GM21526 (cell line): ENCODE measurements around the gene FRYL.
"Not testable (repeated sequence)": the region's sequence is repeated elsewhere in the genome, so short reads cannot be mapped to it uniquely, and the experiment has no call there.

Experiments used
- ATAC-seq: cut with Tn5 transposase; IDR thresholded peaks from one replicate; pipeline ENCODE4 v1.9.1; 2021; ENCODE audit warnings: moderate library complexity; ENCODE audit not compliant: unreplicated experiment, low FRiP score

The FRYL gene

DNA sequence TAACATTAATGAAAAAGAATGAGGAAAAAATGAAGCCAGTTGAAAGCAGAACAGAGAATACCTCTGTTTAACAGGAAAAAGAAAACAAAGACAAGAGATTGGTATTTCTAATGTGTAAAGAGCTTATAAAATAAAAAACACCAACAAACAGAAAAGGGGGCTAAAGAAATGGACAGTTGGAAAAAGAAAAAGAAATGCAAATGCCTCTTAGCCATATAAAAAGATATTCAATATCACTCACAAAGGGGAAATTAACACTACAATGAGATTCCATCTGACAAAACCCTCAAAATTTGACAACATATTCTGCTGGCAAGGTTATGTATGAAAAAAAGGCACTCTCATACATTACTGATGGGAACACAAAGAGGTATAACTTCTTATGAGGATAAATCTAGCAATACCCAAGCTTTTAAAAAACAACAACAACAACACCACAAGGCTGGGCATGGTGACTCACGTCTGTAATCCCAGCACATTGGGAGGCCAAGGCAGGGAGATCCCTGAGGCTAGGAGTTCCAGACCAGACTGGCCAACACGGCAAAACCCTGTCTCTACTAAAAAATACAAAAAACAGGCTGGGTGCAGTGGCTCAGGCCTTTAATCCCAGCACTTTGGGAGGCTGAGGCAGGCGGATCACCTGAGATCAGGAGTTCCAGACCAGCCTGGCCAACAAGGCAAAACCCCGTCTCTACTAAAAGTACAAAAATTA lies 75.8 kb downstream of the FRYL start:
- ATAC-seq = no peak

DNA sequence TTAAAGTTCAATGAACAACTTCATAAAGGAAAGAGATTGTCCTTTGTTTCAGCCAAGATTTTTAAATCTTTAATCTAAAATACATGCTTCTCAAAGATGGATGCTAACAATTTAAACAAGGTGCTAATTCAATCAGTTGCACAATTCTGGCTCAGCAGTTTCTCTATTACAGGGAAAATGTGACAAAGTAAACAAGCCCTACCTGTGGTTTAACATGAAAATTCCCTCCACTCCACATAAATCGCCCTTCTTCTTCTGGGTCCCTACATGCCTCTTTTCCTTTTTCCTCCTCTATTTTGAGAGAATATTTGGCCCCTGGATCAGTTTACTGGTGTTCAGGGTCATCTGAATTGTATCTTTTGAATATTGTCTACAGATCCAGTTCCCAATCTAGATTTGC lies 80.6 kb downstream of the FRYL start:
- no peak for ATAC-seq

DNA sequence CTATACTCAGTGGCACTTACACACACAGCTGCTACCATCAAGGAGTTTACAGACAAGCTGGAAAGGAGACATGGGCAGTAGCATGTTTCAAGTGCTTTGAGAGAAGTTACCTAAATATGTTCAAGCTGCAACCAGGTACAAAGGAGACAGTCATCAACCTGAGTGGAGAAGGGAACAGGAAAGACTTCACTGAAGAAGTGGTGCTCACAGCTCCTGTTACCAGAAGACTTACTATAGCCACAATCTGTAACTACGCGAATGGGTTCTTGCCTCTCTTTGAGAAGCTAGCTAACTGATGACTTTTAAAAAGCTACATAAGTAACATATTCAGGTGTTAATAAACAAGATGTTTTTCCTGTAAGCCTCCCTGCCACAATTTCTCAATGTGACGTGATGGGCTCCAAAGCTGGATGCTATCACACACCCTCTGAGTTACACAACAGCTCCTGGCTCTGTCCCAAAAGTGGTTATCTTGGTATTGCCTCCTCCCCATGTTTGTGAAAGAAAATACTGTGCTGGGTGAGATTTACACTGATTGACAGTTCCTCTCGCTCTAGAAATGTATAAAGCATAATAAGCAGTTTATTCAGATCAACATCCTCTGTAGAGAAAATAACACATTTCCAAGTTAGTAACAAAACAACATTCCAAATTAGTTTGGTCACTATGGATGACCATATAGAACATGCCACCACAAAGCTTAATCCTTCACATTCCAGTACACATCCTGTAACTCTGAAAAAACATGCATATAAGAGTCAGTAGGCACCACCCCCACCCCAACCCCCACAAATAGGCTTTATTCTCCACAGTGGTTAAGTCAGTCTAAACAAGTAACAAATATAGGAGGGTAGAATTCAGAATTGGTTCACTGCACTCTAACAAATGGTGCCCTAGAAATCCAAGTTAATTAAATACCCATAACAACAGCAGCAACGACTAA lies 81.8 kb downstream of the FRYL start:
- no peak for ATAC-seq

DNA sequence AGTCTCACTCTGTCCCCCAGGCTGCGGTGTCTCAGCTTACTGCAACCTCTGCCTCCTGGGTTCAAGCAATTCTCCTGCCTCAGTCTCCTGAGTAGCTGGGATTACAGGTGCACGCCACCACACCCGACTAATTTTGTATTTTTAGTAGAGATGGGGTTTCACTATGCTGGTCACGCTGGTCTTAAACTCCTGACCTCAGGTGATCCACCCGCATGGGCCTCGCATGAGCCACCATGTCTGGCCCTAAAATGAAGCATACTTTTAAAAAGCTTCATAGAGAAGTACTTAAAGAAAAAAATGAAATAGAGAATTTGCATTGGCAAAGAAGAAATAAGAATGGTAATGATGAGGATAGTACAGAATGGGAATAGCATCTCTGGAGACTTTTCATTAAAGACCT lies 82.6 kb downstream of the FRYL start:
- not testable (repeated sequence) for ATAC-seq

DNA sequence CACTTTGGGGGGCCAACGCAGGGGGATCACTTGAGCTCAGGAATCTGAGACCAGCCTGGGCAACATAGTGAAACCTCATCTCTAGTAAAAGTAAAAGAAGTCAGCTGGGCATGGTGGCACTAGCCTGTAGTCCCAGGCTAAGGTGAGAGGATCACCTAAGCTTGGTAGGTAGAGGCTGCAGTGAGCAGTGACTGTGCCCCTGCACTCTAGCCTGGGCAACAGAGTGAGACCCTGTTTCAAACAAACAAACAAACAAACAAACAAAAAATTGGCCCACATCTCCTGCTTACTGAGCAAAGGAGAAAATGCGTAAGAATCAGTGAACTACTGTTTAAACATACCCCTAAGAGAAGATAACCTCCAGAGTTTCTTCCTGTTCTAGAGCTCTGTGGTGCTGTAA lies 85.3 kb downstream of the FRYL start:
- no peak for ATAC-seq

DNA sequence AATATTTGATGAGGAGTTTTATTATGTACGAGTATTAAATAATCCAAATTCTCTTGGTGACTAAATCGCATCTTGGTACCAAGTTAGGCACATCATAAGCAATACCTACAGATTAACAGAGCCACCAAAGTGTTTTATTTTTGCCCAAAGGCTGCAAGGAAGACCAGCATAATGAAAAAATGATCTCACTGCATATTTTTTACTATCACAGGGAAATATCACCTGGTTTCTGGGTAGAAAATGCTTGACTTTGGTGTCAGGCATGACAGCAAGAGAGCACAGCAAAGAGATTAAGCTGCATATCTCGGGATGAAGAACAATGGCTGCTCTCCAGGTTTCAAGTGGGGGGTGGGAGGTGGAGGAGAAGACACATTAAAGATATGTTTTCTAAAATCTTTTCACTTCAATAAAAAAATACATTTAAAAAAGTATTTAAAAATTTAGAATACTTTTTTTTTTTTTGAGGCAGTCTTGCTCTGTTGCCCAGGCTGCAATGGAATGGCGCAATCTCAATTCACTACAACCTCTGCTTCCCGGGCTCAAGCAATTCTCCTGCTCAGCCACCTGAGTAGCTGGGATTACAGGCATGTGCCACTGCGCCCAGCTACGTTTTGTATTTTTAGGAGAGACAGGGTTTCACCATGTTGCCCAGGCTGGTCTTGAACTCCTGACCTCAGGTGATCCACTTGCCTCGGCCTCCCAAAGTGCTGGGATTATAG lies 86.1 kb downstream of the FRYL start:
- ATAC-seq = no peak

DNA sequence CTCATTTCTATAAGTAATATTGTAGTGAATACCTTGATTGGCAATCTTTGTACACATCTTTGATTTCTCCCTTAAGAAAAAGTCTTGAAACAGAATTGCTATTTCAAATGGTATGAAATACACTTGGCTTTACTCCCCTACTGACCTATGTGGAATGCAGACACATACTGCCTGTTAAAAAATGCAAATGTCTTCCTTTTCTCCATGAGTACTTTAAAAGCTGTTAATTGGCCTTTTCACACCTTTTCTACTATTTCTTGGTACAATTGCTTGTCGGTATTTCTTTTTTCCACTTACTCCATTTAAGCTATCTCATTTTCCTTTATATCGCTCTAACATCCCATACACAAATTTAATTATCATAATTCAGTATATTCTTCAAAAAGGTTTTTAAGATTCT lies 87.2 kb downstream of the FRYL start:
- no peak for ATAC-seq

DNA sequence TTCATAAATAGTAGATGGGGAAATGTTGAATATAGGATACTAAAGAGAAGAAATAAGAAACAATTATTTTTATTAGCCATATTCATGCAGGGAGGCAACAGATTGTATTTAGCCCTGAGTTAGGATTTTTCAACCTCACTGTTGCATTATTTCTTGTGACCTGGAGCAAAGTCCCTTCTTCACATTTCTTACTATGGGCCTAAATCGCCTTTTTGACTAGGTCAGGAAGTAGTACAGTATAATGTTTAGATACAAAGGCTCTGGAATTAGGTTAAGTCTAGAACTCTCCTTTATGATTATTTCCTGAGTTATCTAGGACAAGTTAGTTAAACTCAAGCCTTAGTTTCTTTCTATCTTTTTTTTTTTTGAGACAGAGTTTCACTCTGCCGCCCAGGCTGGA lies 88.0 kb downstream of the FRYL start:
- ATAC-seq = no peak

DNA sequence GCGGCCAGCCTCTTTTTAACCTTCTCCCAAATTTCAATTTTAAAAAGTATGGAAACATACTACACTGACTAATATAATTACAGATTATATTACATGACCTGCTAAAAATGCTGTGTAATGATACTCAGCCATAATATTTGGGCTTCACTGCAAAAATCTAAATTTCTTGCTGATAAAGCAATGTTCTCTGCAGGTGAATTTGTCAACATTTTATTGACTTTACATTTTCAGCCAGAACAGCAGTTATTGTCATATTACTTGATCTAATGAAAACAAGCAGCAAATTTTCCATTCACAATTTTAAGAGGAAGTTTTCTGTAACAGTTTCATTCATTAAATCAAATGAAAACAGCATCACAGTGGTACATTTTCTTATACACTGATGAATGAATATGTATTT lies 91.1 kb downstream of the FRYL start:
- no peak for ATAC-seq

DNA sequence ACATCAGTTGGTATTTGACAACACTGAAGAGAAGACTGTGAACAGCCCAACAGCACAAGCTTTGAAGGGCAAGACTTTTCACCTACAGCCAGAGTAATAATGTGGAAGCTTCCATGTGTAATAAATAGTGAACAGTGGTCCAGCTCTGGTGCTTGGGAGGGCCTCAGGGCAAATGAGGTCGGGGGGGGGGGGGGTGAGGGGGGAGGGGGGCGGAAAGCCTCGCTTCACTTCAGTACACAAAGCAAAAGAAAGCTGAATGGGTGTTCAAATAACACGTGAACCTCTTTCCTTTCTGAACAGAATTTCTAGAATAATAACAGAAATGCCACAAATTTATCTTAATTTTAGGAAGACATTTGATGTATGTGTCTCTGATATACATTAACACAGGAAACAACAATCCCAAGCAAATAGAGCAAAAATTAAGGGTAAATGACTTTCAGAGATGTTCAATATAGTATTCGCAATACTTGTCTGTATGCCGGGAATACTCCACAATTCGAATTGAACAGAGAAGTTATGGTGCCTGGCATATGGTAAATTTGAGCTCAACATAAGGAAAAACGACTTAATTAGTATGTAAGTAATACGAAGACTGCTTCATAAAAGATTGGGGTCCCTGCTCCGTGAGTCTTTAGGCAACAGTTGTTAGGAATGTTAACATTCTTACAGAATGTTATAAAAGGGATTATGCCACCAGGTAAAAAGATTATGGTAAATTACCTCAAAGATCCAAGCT lies 92.6 kb downstream of the FRYL start:
- ATAC-seq = no peak

DNA sequence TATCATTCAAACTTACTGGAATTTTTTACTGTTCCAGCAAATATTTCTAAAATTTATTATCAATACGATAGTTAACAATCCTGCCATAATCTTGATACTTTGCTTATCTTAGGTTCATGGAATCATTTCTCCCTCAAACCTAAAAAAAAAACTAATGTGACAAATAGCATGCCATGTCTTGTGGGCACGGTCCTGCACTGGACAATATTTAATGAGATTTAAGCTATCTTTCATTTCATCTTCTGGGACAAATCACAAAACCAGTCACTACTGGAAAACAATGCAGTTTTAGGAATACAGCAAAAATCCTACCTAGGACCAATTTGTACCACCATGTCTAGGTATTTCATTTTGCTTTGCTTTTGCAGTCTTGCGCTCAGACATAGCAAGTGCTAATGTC lies 93.7 kb downstream of the FRYL start:
- ATAC-seq = no peak

DNA sequence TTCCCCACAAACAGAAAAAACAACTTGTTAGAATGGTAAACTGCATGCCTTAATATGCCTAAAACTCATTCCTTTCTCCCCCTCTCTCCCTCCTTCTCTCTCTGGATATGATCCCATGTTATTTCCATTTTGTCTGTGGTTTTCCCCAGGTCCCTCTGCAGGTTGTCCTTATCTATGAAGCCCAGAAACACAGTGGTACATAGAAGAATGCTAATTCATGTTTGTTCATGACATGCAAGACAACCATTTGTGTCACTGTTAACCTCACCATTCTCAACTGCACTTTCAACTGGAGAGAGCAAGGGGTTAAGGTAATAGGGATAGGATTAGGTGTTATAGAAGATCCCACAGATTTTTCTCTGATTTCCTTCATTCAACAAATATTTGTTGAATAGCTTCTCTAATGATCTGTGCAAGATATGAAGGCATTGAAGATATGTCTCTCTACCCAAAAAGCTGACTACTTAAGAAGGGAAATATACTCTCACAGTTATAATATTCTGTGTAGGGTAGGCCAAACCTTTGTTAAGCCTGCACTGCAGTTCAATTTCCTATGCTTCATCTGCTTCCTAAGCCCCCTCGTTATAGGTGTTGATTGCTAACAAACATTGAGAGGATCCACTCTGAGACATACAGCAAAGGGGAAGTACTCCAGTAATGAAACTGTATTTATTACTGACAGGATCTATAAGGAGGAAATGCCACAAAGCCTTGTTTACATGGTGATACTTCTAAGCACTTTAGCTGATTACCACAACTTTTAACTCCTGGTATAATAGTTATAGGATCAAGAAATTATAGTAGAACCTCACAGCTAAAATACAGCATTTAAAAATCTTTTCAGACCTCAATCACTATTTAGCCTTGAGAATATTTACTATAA lies 96.1 kb downstream of the FRYL start:
- ATAC-seq = peak; percentile 77

DNA sequence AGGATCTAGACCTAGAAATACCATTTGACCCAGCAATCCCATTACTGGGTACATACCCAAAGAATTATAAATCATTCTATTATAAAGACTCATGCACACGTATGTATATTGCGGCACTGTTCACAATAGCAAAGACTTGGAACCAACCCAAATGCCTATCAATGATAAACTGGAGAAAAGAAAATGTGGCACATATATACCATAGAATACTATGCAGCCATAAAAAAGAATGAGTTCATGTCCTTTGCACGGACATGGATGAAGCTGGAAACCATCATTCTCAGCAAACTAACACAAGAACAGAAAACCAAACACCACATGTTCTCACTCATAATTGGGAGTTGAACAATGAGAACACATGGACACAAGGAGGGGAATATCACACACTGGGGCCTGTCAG lies 97.2 kb downstream of the FRYL start:
- not testable (repeated sequence) for ATAC-seq

DNA sequence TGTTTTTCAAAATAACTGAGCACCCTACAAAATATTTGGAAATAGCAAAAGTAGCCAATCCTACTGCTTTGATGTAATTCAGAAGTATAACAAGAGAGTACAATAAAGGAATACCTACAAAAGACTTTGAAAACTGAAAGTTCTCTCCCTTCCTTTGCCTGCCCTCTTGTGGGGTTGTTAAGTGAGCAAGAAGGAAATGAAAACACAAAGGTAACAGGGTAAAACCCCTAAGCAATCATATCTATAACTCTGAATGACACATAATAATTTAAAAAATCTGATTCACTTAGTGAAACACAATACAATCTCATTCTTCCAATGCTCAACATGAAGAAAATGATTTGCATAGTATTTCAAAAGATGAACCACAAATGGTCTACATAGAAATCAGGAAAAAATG lies 98.2 kb downstream of the FRYL start:
- ATAC-seq = peak; percentile 56

DNA sequence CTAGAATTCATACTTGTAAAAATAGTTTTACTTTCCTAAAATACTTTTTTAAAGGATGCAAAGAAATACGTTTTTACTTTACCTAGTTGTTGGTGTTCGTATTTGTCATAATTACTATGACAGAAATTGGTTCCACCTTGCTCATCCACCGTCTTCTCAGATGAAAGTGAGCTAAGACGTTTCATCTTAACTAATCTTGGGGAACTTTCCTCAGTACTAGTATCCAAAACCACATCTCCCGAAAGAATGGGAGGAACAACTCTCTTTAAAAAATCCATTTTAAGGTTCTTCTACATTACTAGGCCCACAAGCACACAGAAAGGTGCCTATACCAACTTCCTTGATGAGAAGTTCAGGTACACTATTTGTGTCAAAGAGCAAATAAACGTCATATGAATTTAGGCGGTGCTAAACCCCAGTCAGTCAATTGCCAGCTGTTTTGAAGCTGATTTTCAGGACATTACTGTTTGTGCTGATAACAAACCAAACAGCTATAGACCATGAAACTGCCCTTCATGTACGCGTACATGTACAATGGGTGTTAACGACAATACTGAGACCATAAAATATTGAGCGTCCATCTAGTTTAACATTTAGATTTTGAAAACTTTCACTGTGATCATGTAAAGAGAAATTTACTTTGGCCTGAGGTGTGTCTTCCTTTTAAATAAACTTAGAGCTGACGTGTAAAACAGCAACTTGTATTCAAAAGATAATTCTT lies 99.1 kb downstream of the FRYL start:
- no peak for ATAC-seq

DNA sequence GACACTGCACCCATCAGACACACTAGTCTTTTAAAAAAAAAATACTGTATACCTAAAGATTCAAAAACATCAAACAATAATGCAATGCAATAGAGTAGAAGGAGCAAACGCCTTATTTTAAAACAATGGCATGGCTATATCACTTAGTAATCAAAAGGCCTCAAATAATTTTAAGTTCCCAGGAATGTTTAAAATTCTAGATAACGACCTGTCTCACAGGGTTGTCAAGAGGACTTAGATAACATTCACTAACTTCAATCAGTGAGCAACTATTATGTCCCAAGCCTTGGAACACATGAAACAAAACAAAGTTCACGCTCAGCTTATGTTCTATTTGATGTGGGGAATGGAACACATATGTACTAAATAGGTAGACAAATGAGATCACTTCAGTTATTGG lies 106.5 kb downstream of the FRYL start:
- ATAC-seq = no peak

DNA sequence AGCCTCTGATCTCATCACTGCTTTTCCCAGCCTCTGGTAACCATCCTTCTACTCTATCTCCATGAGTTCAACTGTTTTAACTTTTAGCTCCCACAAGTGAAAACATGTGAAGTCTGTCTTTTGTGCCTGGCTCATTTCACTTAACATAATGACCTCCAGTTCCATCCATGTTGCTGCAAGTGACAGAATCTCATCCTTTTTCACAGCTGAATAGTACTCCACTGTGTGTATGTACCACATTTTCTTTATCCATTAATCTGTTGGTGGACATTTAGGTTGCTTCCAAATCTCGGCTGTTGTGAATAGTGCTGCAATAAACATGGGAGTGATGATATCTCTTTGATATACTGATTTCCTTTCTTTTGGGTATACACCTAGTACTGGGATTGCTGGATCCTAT lies 109.5 kb downstream of the FRYL start:
- no peak for ATAC-seq

DNA sequence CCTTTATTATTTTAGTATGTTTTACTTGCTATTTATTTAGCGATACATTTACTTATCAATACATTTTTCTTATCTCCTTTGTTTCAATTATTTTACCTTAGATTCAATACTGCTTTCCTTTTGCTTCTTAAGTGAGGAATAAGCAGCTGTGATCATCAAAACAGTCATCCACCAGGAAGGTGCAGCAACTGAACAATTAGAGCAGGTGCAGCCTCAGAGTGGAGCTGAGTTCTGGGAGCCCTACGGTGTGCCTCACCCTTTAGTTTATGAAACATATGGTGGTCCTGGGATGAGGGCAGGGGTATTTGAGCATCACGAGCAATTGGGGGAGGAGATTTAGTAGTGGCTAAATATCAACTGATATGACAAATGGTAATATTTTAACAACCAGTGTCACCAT lies 111.0 kb downstream of the FRYL start:
- no peak for ATAC-seq
